Left lobe of liver (tissue), 2 donors: ENCODE data around the gene TTC28. TPM values are rescaled to one million over a fixed set of nuclear protein-coding genes. Genes with fewer than 3 reads are reported as not detected.
"Not testable (repeated sequence)": the region's sequence is repeated elsewhere in the genome, so short reads cannot be mapped to it uniquely, and the experiment has no call there.

Experiments used
- ATAC-seq: fragments of 200-7000 bp; cut with Tn5 transposase; one replicate; pipeline ENCODE4 v1.9.1; 2020; ENCODE audit warnings: mild to moderate bottlenecking, moderate library complexity
- DNase-seq: peaks from one replicate; pipeline ENCODE4 v3.0.0-alpha.2; 2020; ENCODE audit warnings: low spot score
- total RNA-seq: library from RNA; stranded (reverse); gene quantifications from one replicate; pipeline ENCODE4 v1.2.1, GENCODE V29; 2021
- donor health status: DM: no; HTN: no; CAD: no; lungs with moderate emphysema.
- donor health status: DM: no; HTN: yes; CAD: no.

TTC28 gene
- total RNA-seq, 1 donor from 2014 or later, result 12.3 TPM

GRCh38 chr22:28379075-28379779, 300.4 kb downstream of the TTC28 start:
- ATAC-seq (peak; percentile 77), DNase-seq (no peak)

- ATAC-seq (peak; percentile 87), DNase-seq (no peak)
Observed at GRCh38 chr22:28375761-28376534, 303.7 kb downstream of the TTC28 start.

GRCh38 chr22:28373831-28374230, 305.8 kb downstream of the TTC28 start:
- ATAC-seq (no peak), DNase-seq (no peak)

DNA sequence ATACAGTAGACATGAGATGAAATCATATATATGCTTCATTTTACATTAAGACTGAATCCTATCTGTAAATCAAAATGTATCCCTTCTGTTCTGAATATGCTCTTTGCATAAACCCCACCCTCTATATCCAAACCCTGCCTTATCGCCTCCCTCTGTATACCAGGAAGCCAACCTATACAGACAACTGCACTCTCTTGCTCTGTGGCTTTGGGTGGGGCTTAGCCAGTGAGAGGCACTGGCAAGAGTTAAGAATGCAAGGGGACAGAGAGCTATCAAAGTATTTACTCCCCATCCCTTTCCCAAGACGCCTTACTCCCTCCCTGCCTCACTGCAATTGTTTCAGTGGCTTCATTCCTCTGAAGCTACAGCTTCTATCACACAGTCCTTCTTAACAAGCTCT, 309.8 kb downstream of the TTC28 start:
- no peak for ATAC-seq
- no peak for DNase-seq

DNA sequence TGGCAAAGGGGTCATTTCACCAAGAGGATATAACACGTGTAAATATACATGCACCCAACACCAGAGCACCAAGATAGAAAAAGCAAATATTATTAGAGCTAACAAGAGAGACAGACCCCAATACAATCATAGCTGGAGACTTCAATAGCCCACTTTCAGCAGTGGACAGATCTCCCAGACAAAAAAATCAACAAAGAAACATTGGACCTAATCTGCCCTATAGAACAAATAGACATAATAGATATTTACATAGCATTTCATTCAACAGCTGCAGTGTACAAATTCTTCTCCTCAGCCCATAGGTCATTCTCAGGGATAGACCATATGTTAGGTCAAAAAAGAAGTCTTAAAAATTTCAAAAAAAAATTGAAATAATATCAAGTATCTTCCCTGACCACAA, 312.8 kb downstream of the TTC28 start:
- ATAC-seq, result no peak
- no peak for DNase-seq

DNA sequence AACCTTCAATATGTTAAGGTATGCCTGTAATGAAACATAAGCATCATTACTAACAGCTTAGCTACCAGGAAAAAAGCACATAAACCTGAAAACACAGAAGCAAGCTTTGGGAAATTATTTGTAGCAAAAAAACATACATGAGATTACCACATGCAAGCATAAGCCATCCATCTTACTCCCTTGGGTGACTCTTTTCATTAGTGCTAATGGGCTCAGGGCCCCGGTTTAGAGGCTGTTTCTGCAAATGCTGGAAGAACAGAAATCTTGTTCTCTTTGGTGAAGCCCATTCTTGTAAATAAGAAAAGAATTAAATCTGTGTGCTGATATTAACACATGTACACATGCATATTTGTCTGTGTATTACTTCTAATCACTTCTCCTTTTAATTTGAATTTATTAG, 314.3 kb downstream of the TTC28 start:
- DNase-seq (no peak), ATAC-seq (no peak)

GRCh38 chr22:28364105-28364504, 315.5 kb downstream of the TTC28 start:
- not testable (repeated sequence) for ATAC-seq, DNase-seq

- ATAC-seq (no peak), DNase-seq (no peak)
Observed at GRCh38 chr22:28360939-28361338, 318.7 kb downstream of the TTC28 start.

GRCh38 chr22:28358312-28358711, 321.3 kb downstream of the TTC28 start:
- ATAC-seq (no peak), DNase-seq (no peak)

DNA sequence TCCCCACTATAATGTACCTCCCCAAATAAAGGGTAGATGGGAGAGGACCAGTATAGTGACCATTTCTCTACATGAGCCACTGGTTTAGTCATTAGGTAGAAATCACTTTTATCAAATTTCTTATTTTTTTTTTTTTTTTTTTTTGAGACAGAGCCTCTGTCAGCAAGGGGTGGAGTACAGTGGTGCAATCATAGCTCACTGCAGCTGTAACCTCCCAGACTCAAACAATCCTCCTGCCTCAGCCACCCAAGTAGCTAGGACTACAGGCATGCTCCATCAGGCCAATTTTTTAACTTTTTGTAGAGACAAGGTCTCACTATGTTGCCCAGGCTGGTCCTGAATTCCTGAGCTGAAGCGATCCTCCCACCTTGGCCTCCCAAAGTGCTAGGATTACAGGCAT, 322.4 kb downstream of the TTC28 start:
- ATAC-seq, result no peak
- no peak for DNase-seq

GRCh38 chr22:28351476-28351875, 328.2 kb downstream of the TTC28 start:
- no peak for ATAC-seq
- DNase-seq, result no peak

GRCh38 chr22:28348613-28349609, 330.7 kb downstream of the TTC28 start:
- ATAC-seq, result no peak
- DNase-seq, result no peak

DNA sequence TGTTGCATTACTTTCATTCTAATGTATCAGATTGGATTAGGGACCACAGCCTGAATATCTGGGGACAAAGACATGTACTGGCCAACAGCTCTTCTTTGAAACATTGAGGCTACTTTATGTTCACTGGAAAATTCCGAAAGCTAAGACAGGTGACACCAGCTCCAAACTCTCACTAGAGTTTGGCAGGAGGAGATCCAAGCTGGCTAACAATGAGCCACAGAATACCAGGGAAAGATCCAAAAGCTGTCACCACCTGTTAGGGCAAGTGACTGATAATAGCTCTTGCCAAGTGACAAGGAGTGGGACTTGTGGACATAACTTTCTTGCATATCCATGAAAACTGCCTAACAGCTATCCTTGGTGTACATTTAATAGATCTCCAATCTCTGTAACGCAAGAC, 333.3 kb downstream of the TTC28 start:
- no peak for DNase-seq

DNA sequence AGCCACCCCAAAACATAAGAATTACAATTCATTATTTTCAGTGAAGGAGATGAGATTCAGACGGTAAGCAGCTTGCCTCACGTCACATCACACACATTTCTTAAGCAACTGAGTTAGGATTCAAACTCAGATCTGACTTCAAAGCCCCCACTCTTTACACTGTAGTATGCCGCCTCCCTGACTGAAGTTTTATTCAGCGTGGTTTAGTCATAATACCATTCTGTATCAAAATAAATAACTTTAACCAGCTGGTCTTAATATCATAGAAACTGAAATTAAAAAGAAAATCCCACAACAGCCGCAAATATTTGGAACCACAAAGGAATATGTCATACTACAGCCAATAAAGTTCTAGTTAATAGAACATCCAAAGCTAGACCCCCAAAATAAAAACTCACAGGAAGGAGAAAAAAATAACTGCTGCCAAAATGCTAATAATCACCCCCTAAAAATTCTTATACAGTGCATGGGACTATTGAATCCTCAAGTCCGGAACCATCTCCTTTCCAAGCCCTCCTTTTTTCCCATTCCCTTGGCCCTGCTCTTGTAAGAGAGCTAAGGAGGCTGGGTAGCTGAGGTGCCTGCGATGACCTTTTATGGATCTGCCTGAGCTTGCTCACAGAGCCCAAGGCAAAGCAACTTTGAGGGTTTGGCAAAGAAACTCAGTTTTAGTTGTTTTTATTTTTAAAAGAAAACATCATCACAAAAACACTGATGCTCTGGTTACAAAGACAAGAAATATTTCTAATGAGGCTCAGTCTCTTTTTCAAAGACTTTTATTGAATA, 334.5 kb downstream of the TTC28 start:
- ATAC-seq (no peak), DNase-seq (no peak)

More for the DNA sequence above, 333.3 kb downstream of the TTC28 start:
- ATAC-seq, result no peak

- DNase-seq (no peak), ATAC-seq (no peak)
Observed at GRCh38 chr22:28341001-28341400, 338.6 kb downstream of the TTC28 start.

GRCh38 chr22:28333088-28333487, 346.6 kb downstream of the TTC28 start:
- ATAC-seq, result no peak
- DNase-seq, result no peak

DNA sequence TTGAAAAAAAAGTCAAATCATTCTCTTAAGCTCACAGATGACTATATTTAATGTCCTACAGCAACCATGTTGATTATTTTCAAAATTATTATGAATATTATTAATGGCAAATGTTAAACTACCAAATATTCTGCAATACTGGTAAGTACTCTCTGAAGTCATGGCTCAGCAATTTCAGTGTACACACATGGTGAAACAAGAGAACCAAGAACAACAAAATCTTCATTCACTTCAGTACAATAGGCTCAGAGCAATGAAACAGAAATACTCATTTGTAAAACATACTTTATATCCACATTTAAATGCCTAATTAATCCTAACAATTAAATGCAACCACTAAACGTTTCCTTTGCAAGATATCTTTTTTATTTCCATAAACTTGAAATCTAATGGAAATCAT, 347.2 kb downstream of the TTC28 start:
- ATAC-seq (no peak), DNase-seq (no peak)

DNA sequence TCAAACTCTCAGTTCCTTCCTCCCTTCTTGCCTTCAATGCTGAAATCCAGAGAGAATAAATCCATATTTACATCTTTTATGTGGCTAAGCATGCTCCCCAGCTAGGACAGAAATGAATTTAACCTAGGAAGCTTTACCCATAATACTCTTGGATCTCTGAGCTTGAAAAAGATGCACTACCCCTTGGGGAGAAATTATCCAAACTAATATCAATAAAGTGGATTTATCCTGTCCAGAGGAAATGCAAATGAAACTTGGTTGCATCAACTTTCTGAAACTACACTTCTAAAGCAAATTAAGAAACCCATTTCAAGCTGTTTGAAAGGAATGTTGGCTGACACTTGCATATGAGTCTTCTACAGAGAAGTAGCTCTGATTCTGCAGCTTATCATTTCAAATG, 347.9 kb downstream of the TTC28 start:
- DNase-seq (no peak), ATAC-seq (no peak)

DNA sequence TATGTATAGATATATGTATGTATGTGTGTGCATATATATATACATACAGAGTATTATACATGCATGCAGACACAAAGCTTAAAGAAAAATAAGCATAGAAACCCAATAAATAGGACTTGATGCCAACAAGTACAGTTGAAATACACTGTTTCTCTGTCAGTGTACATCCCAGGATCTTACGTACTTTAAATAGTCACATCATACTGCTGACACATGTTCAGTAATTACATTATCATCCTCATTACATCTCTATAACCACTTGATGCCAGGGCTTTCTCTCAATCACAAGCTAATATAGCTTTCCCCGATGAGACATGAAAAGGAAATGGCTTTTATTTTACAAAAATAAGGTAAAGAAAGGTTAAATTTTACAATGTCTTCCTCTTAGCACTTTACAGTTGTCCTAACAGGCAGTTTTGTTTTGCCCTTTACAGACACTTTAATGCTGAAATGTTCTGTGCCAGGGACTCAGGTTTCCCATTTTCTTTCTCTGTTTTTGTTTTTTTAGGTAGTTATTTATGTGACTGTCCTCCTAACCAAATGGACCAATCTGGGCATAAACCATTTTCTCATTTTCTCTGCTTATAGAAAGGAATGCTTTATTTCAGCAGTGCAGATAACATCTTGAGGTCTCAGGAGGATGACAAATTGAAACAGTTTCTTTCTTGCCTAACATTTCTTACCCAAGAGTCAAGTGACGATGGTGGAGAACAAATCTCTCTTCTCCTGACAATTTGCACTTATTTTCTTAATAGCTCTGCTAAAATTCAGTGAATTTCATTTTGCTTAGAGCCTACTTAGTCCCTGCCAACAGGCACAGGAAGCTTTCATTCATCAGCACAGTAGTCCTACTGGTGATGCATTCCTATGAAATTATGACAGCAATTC, 350.2 kb downstream of the TTC28 start:
- DNase-seq (no peak), ATAC-seq (no peak)
